CD4-positive, alpha-beta memory T cell (primary cell): Measurements from ENCODE around the gene PTH1R. TPM values are rescaled to one million over a fixed set of nuclear protein-coding genes. Genes with fewer than 3 reads are reported as not detected.

Source experiments
- CTCF ChIA-PET: fragments of 350-600 bp; sonication (Branson Sonifier 250); formaldehyde crosslinking; loops from one replicate; lab custom pipeline; 2021; ENCODE audit warnings: inconsistent platforms; ENCODE audit not compliant: partially characterized antibody; lab: Charles Lee
- POLR2A ChIA-PET: fragments of 350-600 bp; sonication (Branson Sonifier 250); formaldehyde crosslinking; loops from one replicate; lab custom pipeline; 2021; ENCODE audit not compliant: partially characterized antibody; lab: Charles Lee
- DNase-seq, 5 donors: peaks; one replicate each; pipeline versions ENCODE4 v3.0.0 to v3.0.0-alpha.2; 2020 to 2022; ENCODE audit warnings: mixed read lengths in 1 of 5
- H3K27ac ChIP-seq: one replicate; pipeline ENCODE4 v1.7.0; 2013; ENCODE audit warnings: low read depth, low read length
- H3K27me3 ChIP-seq: 2 replicates; pipeline ENCODE4 v1.7.0; 2013; ENCODE audit warnings: mild to moderate bottlenecking, low read length, moderate library complexity; ENCODE audit not compliant: insufficient read depth
- H3K36me3 ChIP-seq: 2 replicates; pipeline ENCODE4 v1.7.0; 2013; ENCODE audit warnings: mild to moderate bottlenecking, low read length, moderate library complexity; ENCODE audit not compliant: insufficient read depth
- H3K4me1 ChIP-seq: 2 replicates; pipeline ENCODE4 v1.7.0; 2013; ENCODE audit warnings: mild to moderate bottlenecking, low read length, moderate library complexity; ENCODE audit not compliant: insufficient read depth
- H3K4me3 ChIP-seq, 2 donors: one replicate each; pipeline ENCODE4 v1.7.0; 2013; ENCODE audit warnings: low read length in 2 of 2, mild to moderate bottlenecking in 1 of 2
- H3K9me3 ChIP-seq, 2 donors: one replicate each; pipeline ENCODE4 v1.7.0; 2013; ENCODE audit warnings: low read length in 2 of 2, control low read depth in 1 of 2; ENCODE audit not compliant: control insufficient read depth in 1 of 2
- H3K27ac Mint-ChIP-seq, 7 donors: one replicate each; pipeline ENCODE4 v1.8.0; 2020 to 2021; ENCODE audit warnings: mixed read lengths in 7 of 7, mild to moderate bottlenecking in 6 of 7, inconsistent platforms in 3 of 7, moderate library complexity in 3 of 7
- H3K27me3 Mint-ChIP-seq, 2 donors: one replicate each; pipeline ENCODE4 v1.8.0; 2020 to 2021; ENCODE audit warnings: mixed read lengths in 2 of 2
- H3K36me3 Mint-ChIP-seq, 2 donors: one replicate each; pipeline ENCODE4 v1.8.0; 2020 to 2021; ENCODE audit warnings: mixed read lengths in 2 of 2, inconsistent platforms in 1 of 2, mild to moderate bottlenecking in 1 of 2
- H3K4me1 Mint-ChIP-seq, 4 donors: one replicate each; pipeline ENCODE4 v1.8.0; 2020 to 2021; ENCODE audit warnings: mixed read lengths in 4 of 4, mild to moderate bottlenecking in 1 of 4
- H3K4me3 Mint-ChIP-seq, 8 donors: one replicate each; pipeline ENCODE4 v1.8.0; 2020 to 2021; ENCODE audit warnings: mixed read lengths in 8 of 8, mild to moderate bottlenecking in 7 of 8, moderate library complexity in 6 of 8, inconsistent platforms in 3 of 8
- H3K9me3 Mint-ChIP-seq, 8 donors: one replicate each; pipeline ENCODE4 v1.8.0; 2020 to 2021; ENCODE audit warnings: mixed read lengths in 8 of 8, mild to moderate bottlenecking in 5 of 8, inconsistent platforms in 3 of 8, moderate library complexity in 1 of 8
- intact Hi-C: fragments of 100-400 bp; cut with micrococcal nuclease; formaldehyde crosslinking; loops from one replicate; pipeline ENCODE4 v1.15.1; 2023
- polyA plus RNA-seq, 2 donors: library from polyadenylated mRNA; unstranded; fragments of 300-500 nt; fragmentation: Illumina TruSeq; gene quantifications; one replicate each; pipeline ENCODE4 v1.2.3, GENCODE V29; 2021
- total RNA-seq, 2 experiments: library from RNA; stranded (reverse); gene quantifications; one replicate each; pipeline ENCODE4 v1.2.3, GENCODE V29; 2021

The PTH1R gene
- total and polyA plus RNA-seq, 4 experiments from 2014 or later, result not detected

DNA sequence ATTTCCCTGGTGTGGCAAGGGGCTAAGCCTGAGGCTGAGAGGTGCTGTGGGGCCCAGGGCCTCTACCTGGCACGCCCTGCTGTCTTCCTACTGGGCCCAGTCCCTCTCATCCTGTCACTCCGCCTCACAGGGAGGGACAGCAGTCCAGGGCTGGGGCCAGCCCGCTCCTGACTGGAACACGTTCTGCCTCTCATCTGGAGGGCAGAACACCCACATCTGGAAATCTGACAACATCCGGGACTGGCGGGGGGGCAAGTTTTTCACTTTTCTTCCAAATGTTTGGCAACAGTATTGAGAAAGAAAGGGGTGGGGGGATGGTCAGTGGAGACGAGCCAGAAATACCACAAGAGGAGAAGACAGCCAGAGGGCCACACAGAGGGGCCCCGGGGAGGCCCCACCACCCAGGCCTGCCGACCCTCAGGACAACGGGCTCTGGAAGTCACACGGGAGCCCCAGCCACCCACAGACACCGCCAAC is 12.5 kb upstream of the PTH1R start:
- no peak overlapping the region for H3K4me3 Mint-ChIP-seq
- Histone ChIP-seq H3K27me3 (no peaks in the 10 kb centered on the region), H3K9me3 (no peaks in the 10 kb centered on the region), H3K4me3 (no peak overlapping the region), H3K4me1 (no peaks in the 10 kb centered on the region), H3K27ac (no peak overlapping the region), H3K36me3 (no peaks in the 10 kb centered on the region)
- no peak for DNase-seq
- ChIA-PET POLR2A (no interaction called here), CTCF (interaction anchor here (1.0 to 2.5 kb wide), 3 partner anchors 30 to 45 kb away, joined by 3 to 13 read pairs (median 4); no protein-coding TSS in a partner anchor)
- peak overlapping the region in 1 of 7 donors; percentile 41 for H3K27ac Mint-ChIP-seq
- H3K9me3 Mint-ChIP-seq, result no peaks in the 10 kb centered on the region
- intact Hi-C loops, result no loop called here
- peaks cover 1 to 4% of the 10 kb centered on the region in 2 donors for H3K27me3 Mint-ChIP-seq
- no peaks in the 10 kb centered on the region for H3K36me3 Mint-ChIP-seq
- H3K4me1 Mint-ChIP-seq, result peaks cover 0 to 5% (median 2%) of the 10 kb centered on the region in 4 donors

DNA sequence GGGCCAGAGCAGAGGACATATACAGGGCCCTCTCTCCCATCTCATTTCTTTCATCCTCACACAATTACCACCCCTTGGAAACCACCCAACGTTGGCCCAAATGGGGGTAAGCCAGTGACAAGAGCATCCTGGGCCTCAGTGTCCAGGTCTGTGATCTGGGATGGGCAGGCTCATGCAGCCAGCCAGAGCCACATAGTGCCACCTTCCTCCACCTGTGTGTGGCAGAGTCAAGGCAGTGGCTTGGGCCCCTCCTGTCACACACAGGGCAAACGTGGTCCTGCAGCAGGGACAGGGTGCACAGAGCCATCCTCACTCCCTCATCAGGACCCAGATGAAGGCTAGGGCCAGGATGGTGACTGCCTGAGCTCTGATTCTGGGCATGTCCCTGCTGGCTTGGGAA is 12.0 kb upstream of the PTH1R start:
- Histone ChIP-seq H3K27me3 (no peaks in the 10 kb centered on the region), H3K27ac (no peak overlapping the region), H3K4me3 (no peak overlapping the region), H3K4me1 (no peaks in the 10 kb centered on the region), H3K9me3 (no peaks in the 10 kb centered on the region), H3K36me3 (no peaks in the 10 kb centered on the region)
- no peak overlapping the region for H3K27ac Mint-ChIP-seq
- no peaks in the 10 kb centered on the region for H3K9me3 Mint-ChIP-seq
- H3K4me1 Mint-ChIP-seq, result peaks cover 0 to 5% (median 2%) of the 10 kb centered on the region in 4 donors
- POLR2A ChIA-PET, result no interaction called here
- CTCF ChIA-PET, result interaction anchor here (1.0 to 2.9 kb wide), 11 partner anchors 12 to 464 kb away, joined by 3 to 23 read pairs (median 4); partner anchors contain the start of gene PTH1R
- H3K36me3 Mint-ChIP-seq, result no peaks in the 10 kb centered on the region
- no peak overlapping the region for H3K4me3 Mint-ChIP-seq
- peaks cover 1 to 4% of the 10 kb centered on the region in 2 donors for H3K27me3 Mint-ChIP-seq
- DNase-seq, result no peak
- intact Hi-C loops, result no loop called here

DNA sequence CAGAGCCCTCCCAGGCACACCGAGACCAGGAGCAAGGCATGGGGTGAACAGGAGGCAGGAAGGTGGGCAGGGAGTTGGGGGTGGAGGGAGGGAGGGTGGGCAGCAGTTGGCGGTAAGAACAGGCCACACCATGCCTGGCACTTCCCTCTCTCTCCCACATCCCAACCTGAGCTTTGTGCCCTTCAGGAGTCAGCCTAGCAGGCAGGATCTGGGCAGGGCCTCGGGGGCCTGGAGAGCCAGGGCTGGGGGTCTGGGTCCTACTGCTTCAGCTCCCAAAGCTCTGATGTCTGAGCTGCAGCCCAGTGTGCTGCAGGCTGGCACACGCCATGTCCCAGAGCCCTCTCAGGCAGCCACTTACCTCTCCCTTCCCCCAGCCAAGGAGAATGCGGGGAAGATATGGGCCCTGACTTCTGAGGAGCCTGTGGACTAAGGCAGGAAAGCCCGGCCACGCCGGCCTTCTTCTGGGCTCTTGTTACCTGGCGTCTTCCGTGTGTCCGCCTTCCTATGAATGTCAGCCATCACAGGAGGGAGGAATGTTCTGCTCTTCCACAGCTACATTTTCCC is 11.4 kb upstream of the PTH1R start:
- Histone ChIP-seq H3K4me1 (no peaks in the 10 kb centered on the region), H3K27ac (no peak overlapping the region), H3K4me3 (no peak overlapping the region), H3K27me3 (no peaks in the 10 kb centered on the region), H3K36me3 (no peaks in the 10 kb centered on the region), H3K9me3 (no peaks in the 10 kb centered on the region)
- no peak overlapping the region for H3K27ac Mint-ChIP-seq
- ChIA-PET CTCF (interaction anchor here (0.5 to 2.9 kb wide), 20 partner anchors 11 to 496 kb away, joined by 3 to 23 read pairs (median 4); partner anchors contain the start of gene PTH1R), POLR2A (no interaction called here)
- no peak overlapping the region for H3K4me3 Mint-ChIP-seq
- H3K9me3 Mint-ChIP-seq, result no peaks in the 10 kb centered on the region
- intact Hi-C loops, result loop anchor here (1.0 to 2.0 kb wide), 4 partner anchors 29 to 507 kb away; no protein-coding TSS in a partner anchor
- no peaks in the 10 kb centered on the region for H3K36me3 Mint-ChIP-seq
- peaks cover 0 to 5% (median 2%) of the 10 kb centered on the region in 4 donors for H3K4me1 Mint-ChIP-seq
- DNase-seq, result peak in 1 of 5 donors; percentile 18
- peaks cover 3 to 7% of the 10 kb centered on the region in 2 donors for H3K27me3 Mint-ChIP-seq

DNA sequence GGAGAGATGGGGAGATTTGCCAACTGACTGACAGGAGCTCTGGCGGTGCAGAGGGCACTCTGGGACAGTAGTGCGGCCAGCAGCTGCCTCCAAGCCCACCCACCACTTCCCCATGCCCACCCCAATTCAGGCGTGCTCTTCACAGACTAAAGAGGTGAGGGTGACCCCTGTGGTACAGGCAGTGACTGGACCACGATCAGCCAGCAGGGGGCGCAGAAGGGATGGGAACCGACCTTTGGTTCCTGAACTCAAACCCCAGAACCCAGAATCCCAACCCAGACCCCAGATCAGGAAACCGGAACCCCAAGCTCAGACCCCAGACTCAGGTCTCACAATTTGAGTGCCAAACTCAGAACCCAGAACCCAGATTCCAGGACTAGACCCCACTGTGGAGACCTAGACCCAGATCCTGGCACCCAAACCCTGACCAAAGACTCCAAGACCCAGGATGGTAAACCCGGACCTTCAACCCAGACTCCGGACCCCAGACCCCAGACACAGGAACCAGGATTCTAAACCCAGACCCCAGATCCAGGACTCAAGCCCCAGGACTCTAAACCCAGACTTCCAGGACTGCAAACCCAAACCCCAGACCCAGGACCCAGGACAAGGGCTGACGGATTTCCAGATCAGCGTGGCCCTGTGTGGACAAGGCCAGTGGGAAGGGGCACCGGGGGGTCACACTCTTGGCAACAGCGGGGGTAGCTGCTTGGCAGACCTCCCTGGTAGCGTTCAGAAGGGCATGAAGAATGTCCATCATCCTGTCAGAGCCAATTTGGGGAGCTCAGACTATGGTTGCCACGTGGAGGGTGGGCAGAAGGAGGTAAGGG is 10.6 kb upstream of the PTH1R start:
- H3K4me3 ChIP-seq, result no peak overlapping the region
- peaks cover 0 to 5% (median 2%) of the 10 kb centered on the region in 4 donors for H3K4me1 Mint-ChIP-seq
- H3K9me3 ChIP-seq, result no peaks in the 10 kb centered on the region
- no peak overlapping the region for H3K4me3 Mint-ChIP-seq
- ChIA-PET POLR2A (no interaction called here), CTCF (interaction anchor here (0.5 to 2.9 kb wide), 33 partner anchors 10 to 496 kb away, joined by 3 to 23 read pairs (median 4); partner anchors contain the start of gene PTH1R)
- H3K27me3 ChIP-seq, result no peaks in the 10 kb centered on the region
- no peak overlapping the region for H3K27ac ChIP-seq
- DNase-seq, result peak; percentile 59 to 71 (median 66)
- H3K9me3 Mint-ChIP-seq, result no peaks in the 10 kb centered on the region
- H3K27me3 Mint-ChIP-seq, result peaks cover 3 to 7% of the 10 kb centered on the region in 2 donors
- no peaks in the 10 kb centered on the region for H3K36me3 Mint-ChIP-seq
- H3K36me3 ChIP-seq, result no peaks in the 10 kb centered on the region
- intact Hi-C loops, result loop anchor here (1.0 to 2.0 kb wide), 4 partner anchors 28 to 506 kb away; no protein-coding TSS in a partner anchor
- peak overlapping the region in 1 of 7 donors; percentile 31 for H3K27ac Mint-ChIP-seq
- H3K4me1 ChIP-seq, result no peaks in the 10 kb centered on the region

DNA sequence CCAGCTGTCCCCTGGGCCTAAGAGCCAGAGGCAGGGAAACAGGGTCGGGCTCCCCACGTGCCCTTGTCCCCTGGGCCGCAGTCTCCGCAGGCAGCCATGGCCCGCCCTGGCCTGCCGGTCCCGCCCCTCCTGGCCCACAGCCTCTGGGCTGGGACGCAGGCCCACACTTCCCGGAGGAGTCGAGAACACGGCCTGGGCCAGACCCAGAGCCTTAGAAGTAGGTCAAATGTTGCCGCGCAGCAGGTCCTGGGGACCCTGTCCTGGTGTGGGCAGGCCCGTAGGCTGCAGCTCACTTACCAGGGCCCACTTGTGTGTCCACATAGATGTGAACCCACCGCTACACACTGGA is 10.0 kb upstream of the PTH1R start:
- peak in 1 of 5 donors; percentile 6 for DNase-seq
- H3K27ac Mint-ChIP-seq, result no peak overlapping the region
- peaks cover 3 to 7% of the 10 kb centered on the region in 2 donors for H3K27me3 Mint-ChIP-seq
- no peaks in the 10 kb centered on the region for H3K9me3 ChIP-seq
- no peaks in the 10 kb centered on the region for H3K36me3 ChIP-seq
- intact Hi-C loops, result loop anchor here (2.0 kb wide), 1 partner anchor 505 kb away; no protein-coding TSS in a partner anchor
- H3K27me3 ChIP-seq, result no peaks in the 10 kb centered on the region
- H3K4me1 Mint-ChIP-seq, result peaks cover 0 to 5% (median 2%) of the 10 kb centered on the region in 4 donors
- H3K27ac ChIP-seq, result no peak overlapping the region
- POLR2A ChIA-PET, result no interaction called here
- H3K36me3 Mint-ChIP-seq, result no peaks in the 10 kb centered on the region
- H3K9me3 Mint-ChIP-seq, result no peaks in the 10 kb centered on the region
- CTCF ChIA-PET, result interaction anchor here (0.7 to 2.9 kb wide), 22 partner anchors 10 to 461 kb away, joined by 3 to 23 read pairs (median 4); partner anchors contain the start of gene PTH1R
- H3K4me3 ChIP-seq, result no peak overlapping the region
- no peak overlapping the region for H3K4me3 Mint-ChIP-seq
- H3K4me1 ChIP-seq, result no peaks in the 10 kb centered on the region

DNA sequence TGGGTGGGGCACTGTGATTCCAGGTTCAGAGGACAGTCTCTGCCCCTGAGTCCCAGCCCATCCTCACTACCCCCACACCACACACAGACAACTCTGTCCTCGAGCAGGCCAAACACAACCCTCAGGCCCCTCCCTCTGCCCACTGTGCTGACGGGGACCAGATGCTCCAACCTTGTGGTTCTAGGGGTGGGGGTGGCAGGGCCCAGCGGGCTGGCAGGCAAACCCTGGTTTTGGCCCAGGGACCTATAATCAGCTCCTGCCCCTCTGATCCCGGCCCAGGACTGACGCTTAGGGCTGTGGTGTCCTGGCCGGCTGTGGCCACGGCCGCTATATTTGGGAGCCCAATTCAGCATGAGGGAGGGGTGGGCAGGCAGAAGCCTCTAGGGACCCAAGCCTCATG is 9.2 kb upstream of the PTH1R start:
- H3K27me3 ChIP-seq, result no peaks in the 10 kb centered on the region
- no peaks in the 10 kb centered on the region for H3K36me3 ChIP-seq
- no peaks in the 10 kb centered on the region for H3K4me1 ChIP-seq
- POLR2A ChIA-PET, result no interaction called here
- intact Hi-C loops, result no loop called here
- Mint-ChIP-seq H3K4me1 (peaks cover 0 to 5% (median 2%) of the 10 kb centered on the region in 4 donors), H3K9me3 (no peaks in the 10 kb centered on the region), H3K4me3 (no peak overlapping the region), H3K36me3 (no peaks in the 10 kb centered on the region), H3K27ac (peak overlapping the region in 1 of 7 donors; percentile 31), H3K27me3 (peaks cover 3 to 10% of the 10 kb centered on the region in 2 donors)
- no peak overlapping the region for H3K4me3 ChIP-seq
- peak in 1 of 5 donors; percentile 39 for DNase-seq
- CTCF ChIA-PET, result interaction anchor here (1.2 to 2.9 kb wide), 7 partner anchors 27 to 456 kb away, joined by 3 to 23 read pairs (median 5); no protein-coding TSS in a partner anchor
- no peak overlapping the region for H3K27ac ChIP-seq
- no peaks in the 10 kb centered on the region for H3K9me3 ChIP-seq
